Stimulated activated CD8-positive, alpha-beta memory T cell treated with anti-CD3 and anti-CD28 coated beads, Interleukin-2, amount 100 ng/mL, for 48 hours (primary cell): ENCODE data around the gene KCNK17.

Source experiments
- DNase-seq, 2 donors: peaks; one replicate each; pipeline ENCODE4 v3.0.0-alpha.2; 2020; ENCODE audit warnings: low read depth in 2 of 2

The KCNK17 gene

DNA sequence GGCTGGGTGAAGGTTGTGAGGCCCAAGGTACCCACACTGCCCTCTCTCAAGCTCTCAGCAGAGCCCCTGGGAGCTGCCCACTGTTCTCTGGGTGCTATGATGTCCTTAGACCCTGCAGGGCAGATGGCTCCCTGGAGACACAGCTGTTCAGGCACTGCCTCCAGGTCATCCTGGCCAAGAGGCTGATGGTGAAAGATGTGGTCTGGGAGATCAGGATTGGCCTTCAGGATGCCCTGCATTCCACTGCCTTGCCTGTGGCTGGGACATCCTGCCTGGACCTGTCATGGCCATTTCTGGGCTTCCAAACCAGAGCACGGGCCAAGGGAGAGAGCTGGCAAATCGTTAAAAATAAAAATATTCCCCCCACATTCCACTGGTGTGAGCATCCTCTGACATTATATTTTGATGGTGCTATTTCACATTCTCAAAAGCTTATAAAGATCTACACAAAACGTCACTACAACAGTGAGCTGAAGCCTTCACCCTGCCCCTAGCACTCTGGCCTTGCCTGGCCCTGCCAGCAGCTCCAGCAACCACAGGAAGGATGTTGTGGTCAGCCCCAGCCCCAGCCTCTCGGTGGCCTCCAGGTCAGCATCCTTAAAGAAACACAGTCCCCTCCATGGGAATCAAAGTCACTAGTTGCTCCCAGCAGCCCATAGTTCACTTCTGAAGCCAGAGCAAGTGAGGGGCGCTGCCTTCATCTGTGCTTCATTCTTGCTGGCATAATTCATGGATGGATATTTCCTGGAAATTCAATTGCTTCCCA is 21.7 kb upstream of the KCNK17 start:
- DNase-seq, result no peak

DNA sequence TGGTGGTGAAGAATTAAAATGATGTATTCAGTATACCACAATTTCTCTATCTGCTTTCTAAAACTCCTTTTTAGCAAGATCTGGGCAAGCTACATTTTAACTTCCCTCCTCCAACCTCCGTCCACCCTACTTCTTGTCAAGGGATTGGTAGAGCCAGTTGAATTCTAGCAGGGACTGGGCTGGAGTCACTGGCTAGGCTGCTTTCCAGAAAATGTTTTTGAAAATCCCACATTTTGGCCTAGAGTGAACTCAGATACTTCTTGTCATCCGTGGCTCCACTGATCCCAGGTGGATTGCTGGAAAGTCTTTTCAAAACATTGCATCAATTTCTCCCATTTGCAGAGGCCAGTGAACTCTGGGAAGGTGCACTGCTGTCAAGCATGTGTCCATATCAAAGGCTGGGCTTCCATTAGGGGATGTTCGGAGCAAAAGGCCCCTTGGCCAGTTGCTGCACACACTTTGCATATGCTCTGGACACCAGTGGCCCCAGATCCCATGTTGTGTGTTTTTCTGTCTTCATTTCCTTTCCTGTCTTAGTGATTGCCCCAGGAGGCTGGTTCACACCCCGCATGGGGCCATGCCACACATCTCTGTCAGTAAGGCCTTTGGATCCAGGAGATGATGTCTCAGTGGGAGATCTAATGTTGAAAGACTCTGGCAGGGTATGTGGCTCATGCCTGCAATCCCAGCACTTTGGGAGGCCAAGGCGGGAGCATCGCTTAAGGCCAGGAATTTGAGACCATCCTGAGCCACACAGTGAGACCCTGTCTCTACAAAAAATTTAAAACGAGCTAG is 19.6 kb upstream of the KCNK17 start:
- no peak for DNase-seq

DNA sequence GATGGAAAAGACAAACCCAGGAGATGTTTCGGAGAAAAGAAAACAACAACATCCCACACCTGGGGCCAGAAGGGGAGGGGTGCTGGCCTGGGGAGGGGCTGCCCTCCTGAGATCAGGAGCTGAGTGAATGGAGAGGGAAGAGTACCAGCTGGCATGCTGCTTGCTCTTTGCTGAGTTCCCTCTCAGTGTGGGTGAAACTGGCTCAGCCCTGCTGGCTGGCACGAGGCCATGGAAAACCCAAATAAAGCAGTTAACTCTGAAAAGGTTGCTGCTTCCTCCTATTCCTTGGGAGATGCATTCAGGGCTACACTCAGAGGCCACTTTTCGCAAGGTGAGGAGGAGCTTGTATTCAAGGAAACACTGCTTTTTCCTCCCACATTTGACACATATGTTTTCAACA is 16.3 kb upstream of the KCNK17 start:
- DNase-seq, result no peak

DNA sequence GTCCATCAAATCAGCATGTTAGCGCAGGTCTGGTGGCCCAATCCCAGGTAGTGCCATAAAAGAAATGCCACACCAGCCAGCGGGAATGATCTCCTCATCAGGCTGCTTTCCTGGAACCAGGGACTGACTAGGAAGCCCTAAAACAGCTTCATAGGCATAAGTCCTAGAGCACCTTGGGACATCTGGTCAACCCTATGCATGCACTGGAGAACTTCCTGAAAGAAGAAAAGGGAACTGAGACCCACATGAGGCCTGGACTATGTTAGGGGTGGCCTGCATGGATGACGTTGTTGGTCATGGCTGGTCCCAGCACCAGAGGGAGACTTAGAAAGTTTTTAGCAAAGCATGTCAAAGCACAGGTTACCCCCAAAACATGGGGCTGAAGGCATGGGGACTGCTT is 15.8 kb upstream of the KCNK17 start:
- DNase-seq, result no peak

DNA sequence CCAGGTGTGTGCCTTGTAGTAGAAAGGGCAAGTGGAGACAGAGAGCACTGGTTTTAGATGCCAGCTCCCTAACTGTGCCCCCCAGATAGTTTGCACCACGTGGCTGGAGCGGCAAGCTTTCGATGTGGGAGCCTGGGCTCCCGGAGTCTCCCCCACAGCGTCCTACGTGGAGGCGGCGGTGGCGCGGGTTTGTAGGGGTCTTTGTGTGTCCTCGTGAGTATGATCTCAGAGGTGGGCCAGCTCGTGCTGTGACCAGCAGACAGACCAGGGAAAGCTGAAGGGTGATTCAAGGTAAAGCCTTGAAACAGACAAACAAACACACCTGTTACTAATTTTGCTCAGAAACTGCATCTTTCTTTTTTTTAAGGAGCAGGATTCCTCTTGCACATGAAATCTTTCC is 13.8 kb upstream of the KCNK17 start:
- no peak for DNase-seq

DNA sequence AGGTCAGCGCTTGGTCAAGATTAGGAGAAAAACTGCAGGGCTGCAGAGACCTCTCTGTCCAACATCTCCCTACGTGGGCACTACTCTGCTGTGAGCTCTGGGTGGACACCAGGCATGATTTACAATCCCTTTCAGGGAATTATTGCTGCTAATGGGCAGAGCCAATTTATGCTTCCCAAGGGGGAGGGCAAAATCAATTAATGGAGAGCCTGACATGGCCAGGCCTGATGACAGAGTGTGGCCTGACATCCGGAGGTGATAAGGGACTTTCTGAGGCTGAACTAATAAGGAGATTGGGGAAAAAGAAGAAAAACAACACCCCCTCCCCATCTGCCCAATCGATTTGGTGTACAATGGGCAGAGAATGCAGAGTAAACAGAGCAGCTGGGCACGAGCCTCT is 13.3 kb upstream of the KCNK17 start:
- DNase-seq, result no peak

DNA sequence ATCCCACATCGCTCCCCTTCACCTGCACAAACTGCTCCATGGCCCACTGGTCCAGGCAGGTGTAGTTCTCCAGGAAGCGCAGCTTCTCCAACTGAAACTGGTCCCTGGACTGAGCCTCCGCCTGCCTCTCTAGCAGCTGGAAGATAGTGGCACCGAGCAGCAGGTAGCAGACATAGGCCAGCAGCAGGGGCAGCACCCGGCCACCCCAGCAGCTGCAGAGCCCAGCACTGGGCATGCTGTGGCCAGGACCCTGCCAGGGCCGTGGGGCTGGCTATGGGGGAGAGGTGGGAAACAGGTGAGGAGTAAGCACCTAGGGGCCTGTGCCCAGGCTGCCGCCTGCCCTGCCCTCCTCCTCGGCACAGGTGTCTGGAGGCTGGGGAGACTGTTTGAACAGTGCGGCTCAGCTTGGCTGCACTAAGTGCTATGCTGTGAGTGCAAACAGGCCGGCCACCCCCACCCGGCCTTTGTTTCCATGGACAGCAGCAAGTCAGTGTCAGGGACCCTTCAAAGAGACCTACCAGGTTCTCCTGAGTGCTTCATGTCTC is 8.2 kb upstream of the KCNK17 start, which contains the start of gene KCNK16:
Gene KCNK16, minus strand, starts transcription at position 397 of the 545 bp plus-strand sequence. Its CDS starts 162 bp downstream, at position 235.
- DNase-seq, result no peak

DNA sequence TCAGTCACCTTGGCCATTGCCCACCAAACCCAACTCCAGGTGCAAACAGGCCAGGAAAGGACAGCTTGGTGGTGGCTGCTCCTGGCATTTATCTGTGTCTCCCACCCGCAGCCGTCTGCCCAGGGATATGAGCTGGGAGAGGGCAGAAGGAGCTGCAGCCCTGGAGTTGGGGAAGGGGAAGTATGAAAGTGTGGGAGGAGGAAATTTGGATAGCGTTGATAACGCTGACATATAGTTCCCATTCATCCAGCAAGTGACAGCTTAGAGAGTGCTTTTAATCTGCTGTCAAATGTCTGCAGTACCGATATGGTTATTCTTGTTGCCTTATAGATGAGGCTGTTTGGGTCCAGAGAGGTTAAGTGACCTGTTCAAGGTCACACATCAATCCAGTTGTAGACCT is 7.5 kb upstream of the KCNK17 start:
- DNase-seq, result no peak

DNA sequence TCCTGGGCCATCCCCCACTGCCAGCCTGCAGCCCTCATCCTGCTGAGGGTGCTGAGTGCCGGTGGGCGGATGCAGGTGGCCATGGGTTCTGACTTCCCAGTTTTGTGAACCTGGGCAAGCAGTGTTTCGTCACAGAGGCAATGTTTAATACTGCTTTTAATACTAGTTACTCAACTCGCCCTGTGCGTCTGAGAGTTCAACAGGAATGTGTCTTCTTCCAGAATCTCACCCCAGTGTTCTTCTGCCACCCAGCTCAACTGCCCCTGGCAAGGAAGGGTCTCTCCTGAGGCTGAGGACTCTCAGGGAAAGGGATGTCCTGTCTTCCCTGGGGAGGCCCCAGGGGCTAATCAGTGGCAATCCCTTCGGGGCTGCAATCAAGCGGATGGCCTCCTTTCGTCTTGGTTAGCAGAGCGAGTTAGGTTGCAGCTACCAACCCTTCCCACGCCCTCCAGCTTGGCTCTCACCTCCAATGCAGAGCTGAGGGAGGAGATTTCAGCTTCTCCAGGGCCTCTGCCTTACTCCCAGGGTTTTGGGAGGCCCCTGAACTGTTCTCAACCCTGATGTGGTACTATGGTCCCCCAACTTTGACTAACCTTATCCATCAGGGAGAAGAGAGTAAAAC is 6.3 kb upstream of the KCNK17 start:
- no peak for DNase-seq

DNA sequence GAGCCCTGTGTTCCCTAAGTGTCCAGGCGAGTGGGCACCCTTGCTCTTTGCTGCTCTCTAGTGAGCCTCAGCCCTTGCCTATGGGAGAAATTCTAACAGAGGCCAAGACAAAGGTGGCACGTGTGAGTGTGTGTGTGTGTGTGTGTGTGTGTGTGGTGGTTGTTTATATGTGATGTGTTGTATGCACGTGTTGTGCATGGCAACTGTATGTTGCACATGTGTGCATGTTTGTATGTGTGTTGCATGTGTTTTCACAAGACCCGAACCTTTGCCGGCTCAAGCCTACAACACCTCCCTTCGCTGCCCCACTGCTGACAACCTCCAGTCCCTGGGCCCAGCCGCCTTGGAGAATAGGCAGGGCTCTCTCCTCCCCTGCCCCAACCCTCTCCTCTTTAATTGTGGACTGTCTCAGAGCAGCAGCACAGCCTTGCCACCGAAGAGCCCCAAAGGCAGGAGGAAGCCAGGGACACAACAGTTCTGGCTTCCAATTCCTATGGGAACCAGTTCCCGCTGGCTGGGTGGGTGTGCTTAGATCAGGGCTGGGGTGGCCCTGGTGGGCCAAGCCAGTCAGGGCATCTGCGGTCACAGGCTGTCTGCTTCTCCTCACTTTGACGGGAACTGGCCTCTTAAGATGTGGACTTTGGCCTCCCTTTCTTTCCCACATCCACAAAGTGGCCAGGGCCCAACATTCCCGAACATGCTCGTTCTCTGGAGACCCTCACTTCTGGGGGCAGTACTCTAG is 5.6 kb upstream of the KCNK17 start:
- no peak for DNase-seq

DNA sequence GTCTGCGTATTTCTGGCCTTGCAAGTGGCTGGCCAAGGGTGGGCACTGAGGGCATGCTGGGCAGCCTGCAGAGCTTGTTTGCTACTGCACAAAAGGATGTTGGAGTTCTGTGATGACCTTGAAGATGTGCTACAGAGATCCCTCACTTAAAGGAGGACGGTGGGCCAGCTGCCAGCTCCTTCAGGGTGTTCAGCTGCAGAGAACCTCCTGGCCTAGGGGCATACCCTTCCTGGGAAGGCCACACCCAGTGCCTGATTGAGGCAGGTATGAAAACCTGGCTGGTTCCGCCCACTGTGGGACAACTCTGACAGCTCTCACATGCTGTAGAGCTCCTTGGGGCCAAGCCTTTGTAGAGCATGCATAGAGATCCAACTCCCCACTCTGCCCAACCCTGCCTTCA is 3.0 kb upstream of the KCNK17 start:
- no peak for DNase-seq

DNA sequence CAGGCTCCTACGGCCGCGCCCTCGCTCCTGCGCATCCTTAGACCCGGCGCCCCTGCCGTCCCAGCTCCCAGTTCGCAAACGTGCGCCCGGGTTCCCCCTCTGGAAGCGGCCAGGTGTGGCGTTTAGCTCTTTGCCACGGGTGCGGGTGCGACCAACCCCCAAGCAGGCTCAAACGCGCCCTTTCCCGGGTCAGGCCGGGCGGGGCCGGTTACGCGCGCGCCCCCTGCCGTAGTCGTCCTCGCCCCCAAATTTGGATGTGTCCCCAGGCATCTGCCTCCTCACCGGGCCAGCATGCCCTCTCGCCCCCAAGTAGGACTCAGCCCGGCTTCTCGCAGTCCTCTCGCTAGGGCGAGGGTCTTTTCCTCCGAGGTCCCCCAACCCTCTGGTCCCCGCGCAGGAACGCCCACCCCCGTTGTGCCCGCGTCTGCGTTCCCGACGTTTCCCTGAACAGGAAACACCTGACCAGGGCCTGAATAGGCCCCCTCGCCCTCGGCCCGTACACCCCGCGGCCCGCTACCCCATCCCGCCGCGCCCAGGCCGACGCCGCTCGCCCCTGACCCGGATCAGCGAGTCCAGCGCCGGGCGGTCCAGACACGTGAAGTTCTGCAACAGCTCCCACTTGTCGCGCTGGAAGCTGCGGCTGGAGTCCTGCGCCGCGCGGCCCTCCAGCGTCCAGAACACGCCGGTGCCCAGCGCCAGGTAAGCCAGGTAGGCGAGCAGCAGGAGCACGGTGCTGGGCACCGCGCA is 520 bp downstream of the KCNK17 start:
- DNase-seq, result no peak

DNA sequence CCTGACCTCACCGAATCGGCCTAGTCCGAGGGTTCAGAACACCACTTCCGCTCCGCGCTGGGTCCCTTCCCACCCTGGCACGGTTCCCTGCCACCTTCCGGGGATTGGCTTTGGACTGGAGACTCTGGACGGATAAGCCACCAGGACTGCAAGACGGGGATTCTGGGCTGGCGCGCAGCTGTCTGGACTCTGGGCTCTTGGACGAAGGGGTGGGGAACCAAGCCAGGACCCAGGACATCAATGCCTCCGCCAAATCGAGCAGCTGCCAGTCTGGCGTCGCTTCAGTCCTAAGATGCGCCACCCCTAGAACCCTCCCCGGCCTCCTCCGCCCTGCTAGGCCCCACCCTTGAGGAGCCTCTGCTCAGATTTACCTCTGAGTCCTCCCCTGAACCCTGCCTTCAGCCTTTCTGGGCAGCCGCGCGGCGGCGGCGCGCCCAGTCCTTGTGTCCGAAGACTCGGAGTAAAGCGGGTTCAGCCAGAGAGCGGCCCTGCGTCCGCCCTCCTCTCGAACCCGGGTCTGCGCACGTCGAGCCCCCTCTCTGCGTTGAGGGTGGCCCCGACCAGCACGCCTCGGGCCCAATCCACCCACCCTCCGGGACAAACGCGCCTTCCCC is 1.2 kb downstream of the KCNK17 start:
- no peak for DNase-seq

DNA sequence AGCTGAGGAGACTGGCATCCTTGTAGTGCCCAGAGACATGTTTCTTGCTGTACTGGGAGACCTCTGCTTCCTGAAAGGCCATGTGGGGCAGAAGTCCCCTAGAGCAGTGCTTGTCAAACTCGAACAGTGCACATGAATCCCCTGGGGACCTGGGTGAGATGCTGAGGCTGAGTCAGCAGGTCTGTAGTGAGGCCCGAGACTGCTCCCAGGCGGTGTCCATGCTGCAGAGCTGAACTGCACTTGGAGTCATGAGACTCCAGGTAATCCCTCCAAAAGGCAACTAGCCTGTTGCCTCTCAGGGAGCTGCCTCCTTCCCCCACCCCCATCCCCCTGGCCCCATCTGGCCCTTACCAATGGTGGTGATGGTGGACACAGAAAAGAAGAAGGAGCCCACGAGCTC is 3.7 kb downstream of the KCNK17 start:
- no peak for DNase-seq

DNA sequence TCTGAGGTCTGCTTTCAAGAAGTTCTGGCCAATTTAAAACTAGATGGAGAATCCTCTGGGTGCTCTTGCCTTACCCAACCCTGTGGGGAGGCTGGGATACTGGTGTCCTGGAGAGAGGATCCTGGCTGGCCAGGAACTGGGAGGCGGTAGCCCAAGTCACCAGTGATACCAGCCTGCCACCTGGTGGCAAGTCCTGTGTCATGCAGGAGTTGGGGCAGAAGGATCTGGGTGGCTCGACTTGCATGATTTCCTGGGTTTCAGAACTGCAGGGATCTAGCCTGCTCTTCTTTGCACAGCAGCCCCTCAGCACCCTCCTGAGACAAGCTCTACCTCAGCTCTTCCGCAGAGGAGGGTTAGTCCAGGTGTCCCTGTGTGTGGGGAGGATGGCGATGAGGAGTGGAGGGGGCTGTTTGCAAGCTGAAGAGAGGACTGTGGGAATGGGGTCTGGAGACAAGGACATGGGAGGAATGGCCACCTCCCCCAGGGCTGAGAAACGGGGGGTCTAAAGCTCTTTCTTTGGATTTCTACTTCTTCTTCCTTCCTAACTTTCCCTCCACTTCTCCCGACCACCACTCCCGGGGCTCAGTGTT is 4.2 kb downstream of the KCNK17 start:
- peak; percentile 48 to 49 for DNase-seq

DNA sequence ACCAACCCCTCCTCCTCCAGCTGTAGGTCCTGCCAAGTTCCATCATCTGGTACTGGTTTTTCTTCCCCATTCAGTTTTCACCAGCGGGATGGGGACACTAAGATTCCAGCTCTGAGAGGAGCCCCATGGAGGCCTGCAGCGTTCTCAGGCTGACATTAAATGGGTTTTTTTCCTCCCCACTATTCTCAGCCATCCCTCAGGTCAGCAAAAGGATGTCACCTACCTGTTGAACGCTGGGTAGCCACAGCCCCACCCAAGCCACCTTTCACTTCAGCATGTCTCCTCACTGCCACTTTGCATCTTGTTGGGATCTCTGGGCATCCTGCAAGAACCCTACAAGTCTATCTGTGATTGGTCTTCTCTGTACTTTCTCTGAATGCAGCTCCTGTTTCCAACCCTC is 6.8 kb downstream of the KCNK17 start:
- DNase-seq, result no peak

DNA sequence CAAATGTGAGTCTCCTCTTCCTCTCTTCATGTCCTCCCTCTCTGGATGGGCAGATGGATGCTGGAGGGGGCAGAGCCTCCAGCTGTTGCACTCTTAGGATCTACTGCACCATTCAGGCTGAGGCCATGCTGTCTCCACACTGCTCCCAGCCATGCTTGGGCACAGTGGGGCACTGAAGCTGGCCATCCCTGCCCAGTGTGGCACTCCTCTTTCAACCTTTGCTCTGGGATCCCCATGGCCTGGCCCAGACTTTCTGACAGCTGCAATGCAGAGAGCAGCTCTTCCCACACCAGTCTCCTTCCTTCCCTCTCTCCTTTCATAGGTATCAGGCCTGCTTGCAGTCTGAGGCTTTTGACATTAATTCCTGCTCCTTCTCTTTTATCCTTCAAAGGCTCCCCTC is 9.3 kb downstream of the KCNK17 start:
- DNase-seq, result no peak

DNA sequence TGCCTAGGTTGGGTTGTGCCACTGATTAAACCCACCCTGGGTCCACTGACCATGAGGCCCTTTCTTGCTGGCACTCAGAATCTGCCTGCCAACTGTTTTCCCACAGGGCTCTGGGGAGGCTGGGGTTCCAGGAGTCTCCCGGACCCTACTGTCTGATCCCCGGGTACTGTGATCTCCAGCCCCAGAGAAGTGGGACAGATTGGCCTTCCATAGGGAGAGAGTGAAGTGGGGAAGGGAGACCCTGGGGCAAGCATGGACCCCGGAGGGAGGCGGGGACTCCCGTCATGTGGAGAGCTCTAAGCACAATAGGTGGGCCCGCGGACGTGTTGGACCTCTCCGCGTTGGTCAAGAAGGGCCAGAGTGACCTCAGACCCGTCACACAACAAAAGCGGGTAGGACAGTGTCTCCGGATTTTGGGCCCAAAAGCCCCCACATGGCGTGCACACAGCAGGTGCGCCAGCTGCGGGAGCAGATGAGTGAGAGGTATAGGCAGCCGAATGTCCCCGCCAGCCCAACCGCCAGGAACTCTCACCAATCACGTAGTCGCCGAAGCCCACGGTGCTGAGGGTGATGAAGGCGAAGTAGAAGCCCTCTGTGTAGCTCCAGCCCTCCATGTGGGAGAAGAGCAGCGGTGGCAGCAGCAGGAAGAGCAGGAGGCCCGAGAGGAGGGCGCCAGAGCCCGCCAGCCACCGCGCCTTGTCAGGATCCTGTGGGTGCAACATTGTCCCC is 10.6 kb downstream of the KCNK17 start:
- DNase-seq, result no peak

DNA sequence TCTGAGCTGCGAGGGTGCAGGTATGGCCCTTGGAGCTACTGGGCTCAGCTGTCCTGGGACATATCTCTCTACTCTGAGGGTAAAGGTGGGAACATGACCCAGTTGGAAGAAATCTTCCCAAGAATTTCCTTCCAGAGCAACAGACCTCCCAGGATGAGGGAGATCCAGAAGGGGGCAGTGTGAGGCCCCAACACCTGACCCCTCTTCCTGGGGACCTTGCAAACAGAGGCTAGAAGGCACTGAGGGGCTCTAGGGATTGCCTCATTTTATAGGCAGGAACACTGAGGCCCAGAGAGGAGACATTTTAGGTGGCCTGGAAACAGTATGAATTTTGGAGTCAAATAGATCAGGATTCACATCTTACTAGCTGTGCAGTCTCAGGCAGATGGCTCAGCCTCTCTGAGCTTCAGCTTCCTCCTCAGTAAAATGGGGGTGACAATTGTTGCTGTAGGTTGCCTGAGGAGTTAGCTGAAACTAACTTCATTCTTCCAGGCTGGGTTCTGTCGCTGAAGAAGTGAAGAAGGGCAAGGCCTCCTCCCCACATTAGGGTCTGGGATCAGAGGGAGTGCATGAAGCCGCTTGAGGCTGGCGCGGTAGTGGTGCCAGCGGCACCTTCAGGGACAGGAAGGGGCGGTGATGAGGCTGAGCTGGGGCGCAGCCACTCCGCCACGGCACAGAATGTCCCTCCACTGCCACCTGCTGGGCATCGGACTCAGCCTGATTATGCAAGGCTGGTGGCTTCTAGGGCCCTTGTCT is 11.4 kb downstream of the KCNK17 start:
- DNase-seq, result peak; percentile 84 to 87
